H4 (cell line): ENCODE measurements around the gene IGHMBP2. TPM values are rescaled to one million over a fixed set of nuclear protein-coding genes. Genes with fewer than 3 reads are reported as not detected.
"Not testable (repeated sequence)": the region's sequence is repeated elsewhere in the genome, so short reads cannot be mapped to it uniquely, and the experiment has no call there.

Experiments
- DNase-seq: peaks from one replicate; pipeline ENCODE4 v3.0.0-alpha.2; 2015; ENCODE audit warnings: low spot score
- total RNA-seq: library from RNA; depleted of rRNA; stranded (reverse); fragments of >200 nt; shearing (Covaris generic); gene quantifications from 2 replicates; pipeline ENCODE4 v1.2.3, GENCODE V29; 2014

IGHMBP2 gene
- total RNA-seq, 1 experiment from 2014 or later = 3.3 TPM

DNA sequence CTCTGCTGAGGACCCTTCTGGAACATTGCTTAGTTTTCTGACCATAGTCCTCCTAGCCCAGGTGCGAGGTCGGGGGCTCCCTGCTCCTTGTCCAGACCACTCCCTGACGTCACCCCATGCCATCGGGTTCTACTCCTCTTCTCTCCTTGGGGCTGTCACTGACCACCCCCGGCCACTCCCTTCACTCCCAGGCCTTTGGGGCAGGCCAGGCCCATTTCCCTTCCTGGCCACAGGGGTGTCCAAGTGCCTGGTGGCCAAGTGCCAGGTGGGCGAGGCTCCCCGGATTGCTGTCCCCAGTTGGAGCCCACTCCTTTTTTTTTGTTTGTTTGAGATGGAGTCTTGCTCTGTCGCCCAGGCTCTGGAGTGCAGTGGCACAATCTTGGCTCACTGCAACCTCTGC lies 57.6 kb downstream of the IGHMBP2 start:
- DNase-seq = no peak

DNA sequence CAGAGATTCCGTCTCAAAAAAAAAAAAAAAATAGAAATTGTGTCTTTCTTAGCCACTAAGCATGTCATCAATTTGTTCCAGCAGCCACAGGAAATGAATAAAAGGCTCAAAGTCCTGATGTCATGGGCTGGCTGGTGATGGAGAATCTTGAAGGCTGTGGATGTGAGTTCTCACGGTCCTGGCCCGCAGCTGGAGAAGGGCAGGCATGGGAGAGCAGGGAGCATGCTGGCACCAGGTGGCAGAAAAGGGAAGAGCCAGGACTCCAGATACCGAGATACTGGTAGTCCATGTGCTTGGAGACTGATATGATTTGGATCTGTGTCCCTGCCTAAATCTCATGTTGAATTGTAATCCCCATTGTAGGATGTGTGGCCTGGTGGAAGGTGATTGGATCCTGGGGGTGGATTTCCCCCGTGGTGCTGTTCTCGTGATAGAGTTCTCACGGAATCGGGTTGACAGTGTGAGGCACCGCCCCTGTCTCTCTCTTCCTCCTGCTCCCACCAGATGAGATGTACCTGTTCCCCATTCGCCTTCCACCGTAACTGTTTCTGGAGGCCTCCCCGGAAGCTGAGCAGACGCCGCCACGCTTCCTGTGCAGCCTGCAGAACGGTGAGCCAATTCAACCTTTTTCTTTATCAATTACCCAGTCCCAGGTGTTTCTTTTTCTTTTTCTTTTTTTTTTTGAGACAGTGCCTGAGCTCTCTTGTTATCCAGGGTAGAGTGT lies 59.0 kb downstream of the IGHMBP2 start:
- DNase-seq = no peak

DNA sequence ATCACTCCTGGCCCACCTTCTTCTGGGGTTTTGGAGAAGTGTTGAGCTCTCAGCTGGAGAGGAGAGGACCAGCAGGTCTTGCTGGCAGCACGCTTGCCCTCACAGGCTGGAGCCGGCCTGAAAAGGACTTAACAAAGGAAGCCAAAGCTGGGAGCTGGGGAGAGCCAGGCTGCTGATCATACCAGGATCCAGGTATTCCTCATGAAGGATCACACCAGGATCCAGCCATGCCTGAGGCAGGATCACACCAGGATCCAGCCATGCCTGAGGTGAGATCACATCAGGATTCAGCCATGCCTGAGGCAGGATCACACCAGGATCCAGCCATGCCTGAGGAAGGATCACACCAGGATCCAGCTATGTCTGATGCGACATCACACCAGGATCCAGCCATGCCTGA lies 60.1 kb downstream of the IGHMBP2 start:
- peak; percentile 31 for DNase-seq

- no peak for DNase-seq
Measured at GRCh38 chr11:68965901-68966853, 62.5 kb downstream of the IGHMBP2 start.

- DNase-seq = no peak
Measured at GRCh38 chr11:68966894-68967780, 63.4 kb downstream of the IGHMBP2 start.

DNA sequence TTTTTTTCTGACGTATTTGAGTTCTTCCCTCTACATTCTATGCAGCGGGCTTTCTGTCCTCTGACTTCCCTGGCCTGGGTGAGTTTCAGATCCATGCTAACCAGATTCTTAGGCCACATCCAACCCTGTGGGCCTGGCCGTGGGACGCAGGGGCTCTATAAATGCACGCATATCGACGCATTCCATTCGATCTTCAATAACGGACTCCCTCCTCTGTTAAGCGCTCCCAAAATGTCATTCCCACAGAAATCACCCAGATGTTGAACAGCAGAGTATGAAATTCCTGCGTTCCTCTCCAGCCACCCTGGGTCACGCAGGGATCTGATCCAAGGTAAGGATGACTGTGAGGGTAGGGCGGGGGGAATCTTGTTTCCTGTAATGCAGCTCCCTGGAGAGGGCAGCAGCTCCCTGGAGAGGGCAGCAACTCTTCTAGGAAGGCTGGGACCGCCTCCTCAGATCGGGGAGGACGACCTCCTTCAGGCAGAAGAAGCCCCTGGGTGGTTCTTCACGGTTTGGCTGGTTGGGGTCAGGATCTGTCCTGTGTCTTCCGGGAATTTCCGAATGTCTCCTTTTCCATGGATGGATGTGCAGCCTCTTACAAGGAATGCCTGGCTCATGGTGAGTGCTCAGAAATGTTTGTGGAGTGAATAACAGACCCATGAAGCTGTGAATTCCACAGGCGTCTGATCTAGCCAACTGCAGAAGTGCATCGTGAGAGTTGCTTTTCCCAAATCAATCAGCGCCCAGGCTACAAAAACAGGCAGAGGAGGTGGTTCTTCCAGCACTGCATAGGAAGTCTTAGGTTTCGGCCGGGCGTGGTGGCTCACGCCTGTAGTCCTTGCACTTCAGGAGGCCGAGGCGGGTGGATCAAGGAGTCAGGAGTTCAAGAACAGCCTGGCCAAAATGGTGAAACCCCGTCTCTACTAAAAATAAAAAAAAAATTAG lies 64.9 kb downstream of the IGHMBP2 start:
- no peak for DNase-seq

- DNase-seq = no peak
Measured at GRCh38 chr11:68969386-68969785, 65.7 kb downstream of the IGHMBP2 start.

DNA sequence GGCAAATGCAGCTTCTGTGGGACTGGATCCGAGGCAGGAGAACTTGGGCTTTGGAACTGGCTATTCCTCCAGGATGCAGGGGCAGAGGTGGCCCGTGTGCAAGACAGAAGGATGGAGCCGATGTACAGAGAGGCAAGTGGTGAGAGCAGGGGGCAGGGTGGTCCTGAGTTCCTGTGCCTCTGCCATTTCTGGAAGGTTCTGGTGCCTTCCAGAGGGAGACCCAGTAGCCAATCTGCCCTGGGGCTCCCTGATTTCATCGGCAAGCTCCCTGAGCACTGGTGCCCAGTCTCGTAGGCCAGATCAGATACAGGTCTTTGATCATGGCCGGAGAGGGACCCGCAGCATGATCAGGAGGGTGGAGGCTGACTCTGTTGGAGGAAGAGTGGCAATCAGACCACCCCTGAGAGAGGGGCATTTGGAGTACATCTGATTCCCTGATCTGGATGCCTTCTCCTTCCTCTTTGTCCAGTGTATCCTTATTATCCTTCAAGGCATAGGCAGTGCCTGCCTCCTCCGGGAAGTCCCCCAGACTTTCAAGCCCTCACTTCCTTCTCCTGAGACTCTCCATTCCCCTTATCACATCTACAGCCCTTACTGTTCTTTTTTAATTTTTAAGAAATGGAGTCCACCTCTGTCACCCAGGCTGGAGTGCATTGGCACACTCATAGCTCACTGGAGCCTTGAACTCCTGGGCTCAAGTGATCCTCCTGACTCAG lies 67.4 kb downstream of the IGHMBP2 start:
- no peak for DNase-seq

DNA sequence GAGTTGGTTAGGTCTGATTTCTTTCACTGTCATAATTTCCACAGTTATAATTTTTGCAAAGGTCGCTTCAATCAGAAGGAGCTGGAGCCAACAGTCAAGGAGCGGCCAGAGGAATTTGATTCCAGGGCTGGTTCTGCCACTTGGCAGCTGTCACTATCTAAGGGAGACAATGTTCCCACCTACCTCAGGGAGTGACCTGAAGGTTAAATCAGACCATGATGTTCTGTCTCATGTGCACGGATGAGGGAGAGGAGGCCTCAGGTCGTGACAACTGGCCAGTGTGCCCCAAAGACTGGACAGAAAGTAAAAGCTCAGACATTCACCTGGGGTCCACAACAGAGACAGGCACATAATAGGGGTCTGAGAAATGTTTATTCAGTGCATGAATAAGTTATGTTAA lies 69.5 kb downstream of the IGHMBP2 start:
- no peak for DNase-seq

DNA sequence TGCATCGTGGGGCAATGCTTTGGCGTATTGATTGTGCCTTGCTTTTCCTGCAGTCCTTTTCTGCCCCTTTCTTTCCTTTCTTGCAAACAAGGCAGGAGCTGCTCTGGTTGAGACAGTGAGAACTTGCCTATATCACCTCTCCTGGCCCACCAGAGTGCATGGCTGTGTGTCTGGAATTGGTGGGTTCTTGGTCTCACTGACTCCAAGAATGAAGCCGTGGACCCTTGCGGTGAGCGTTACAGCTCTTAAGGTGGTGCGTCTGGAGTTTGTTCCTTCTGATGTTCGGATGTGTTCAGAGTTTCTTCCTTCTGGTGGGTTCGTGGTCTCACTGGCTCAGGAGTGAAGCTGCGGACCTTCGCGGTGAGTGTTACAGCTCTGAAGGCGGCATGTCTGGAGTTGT lies 70.0 kb downstream of the IGHMBP2 start:
- not testable (repeated sequence) for DNase-seq

- DNase-seq = no peak
Measured at GRCh38 chr11:68974421-68975194, 70.9 kb downstream of the IGHMBP2 start.

GRCh38 chr11:68976095-68976494 lies 72.4 kb downstream of the IGHMBP2 start:
- DNase-seq = no peak

- DNase-seq = no peak
Measured at GRCh38 chr11:68976563-68976962, 72.9 kb downstream of the IGHMBP2 start.

DNA sequence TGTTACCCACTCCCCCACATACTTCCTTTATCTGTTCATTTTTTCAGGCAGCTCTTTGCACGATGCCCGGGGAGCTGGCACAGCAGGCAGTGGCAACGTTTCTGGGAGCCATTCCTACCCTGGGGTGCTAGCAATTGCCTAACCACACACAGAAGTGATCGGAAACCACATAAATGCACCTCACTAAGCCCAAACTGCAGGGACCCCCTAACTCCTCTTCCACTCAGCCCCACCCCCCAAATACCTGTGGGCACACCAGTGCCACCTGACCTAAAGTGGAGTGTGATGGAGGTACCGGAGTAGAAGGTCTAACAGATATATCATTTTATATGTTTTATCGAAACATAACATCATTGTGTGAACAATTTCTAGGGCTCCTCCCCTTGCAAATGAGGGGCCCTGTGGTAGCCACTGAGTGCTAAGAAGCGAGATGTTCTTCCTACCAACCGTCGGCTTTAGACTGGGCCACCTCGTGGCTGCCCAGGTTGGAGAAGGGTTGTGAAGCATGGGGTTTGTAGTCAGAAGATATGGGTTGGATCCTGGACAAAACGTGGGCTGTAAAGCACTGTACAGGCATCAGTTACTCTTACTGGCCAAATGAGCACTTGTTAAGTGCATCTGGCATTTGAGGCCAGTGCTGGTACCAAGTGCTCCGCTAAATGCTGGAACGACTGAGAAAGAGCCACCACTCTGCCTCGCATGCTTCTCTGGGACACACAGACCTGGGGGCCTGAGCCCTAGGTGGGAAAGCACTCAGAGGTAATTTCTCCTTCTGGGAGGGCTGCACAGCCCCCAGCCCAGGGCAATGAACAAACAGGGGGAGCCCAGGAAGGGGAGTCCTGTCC lies 74.3 kb downstream of the IGHMBP2 start:
- no peak for DNase-seq

DNA sequence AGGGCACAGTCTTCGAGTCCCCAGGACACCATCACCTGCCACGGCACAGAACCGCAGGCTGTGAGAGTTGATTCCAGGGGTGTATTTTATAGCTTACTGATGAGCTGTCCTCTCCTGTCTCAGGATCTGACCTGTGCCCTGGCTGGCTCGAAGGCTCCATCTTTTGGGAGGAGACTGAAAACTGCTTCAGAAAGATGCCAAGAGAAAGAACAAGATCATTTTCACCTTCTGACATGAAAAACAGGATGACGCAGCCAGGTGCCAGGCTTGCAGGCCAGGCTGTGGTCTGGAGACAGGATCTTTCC lies 74.9 kb downstream of the IGHMBP2 start:
- DNase-seq = no peak

GRCh38 chr11:68978931-68979594 lies 75.4 kb downstream of the IGHMBP2 start:
- DNase-seq = no peak

GRCh38 chr11:68979931-68980775 lies 76.5 kb downstream of the IGHMBP2 start:
- no peak for DNase-seq
